OCI-LY7 (cell line): Measurements from ENCODE around the gene PTAFR.

Source experiments
- CTCF ChIP-seq: fragments of 200-600 bp; sonication (generic); conservative IDR thresholded peaks from 2 replicates; pipeline ENCODE4 v1.5.1; 2014; ENCODE audit warnings: mild to moderate bottlenecking, antibody characterized with exemption, low read length, moderate library complexity, mixed read lengths
- EZH2phosphoT487 ChIP-seq: fragments of 200-600 bp; sonication (generic); IDR thresholded peaks from 2 replicates; pipeline ENCODE4 v1.6.1; 2018; ENCODE audit warnings: low read depth, borderline replicate concordance, mild to moderate bottlenecking, mixed run types, antibody characterized with exemption, low read length, moderate library complexity, mixed read lengths

DNA sequence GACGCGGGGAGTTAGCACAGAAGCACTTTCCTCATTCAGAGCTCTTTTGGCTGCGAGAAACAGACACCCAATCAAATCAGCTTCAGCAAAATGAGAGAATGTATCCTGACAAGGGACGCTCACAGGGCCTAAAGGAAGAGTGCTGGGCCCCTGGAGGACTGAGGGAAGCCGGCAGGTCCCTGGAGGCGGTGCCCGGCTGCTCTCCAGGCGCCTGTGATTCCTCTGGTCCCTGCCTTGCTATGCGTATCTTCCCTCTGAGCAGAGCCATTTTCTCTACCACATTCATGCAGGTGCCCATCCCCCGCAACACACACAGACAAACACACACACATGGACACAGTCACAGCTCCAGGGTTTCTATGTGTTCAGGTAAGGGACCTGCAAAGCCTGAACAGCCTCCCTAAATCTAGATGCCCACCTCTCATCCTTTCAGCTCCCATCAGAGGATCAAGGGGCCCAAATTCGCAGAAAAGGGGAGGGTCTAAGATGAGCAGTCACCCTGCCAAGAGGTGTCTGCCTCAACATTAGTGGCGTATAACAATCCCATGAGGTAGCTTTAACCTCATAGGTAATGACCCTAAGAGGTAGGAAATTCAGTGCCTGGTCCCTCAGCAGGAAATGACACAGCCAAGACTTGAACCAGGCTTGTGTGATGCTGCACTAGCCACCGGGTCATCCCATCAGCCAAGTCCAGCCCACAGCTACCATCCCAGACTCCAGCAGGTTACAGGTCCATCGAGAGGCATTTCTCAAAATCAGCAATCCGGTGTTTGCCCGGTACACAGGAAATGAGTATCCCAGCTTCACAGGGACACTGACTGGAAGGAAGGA lies 29.0 kb downstream of the PTAFR start:
- TF ChIP-seq CTCF (no peak), EZH2phosphoT487 (no peak)
